Mesothelial cell of epicardium (in vitro differentiated cells): ENCODE data around the gene MAP4K5. TPM values are rescaled to one million over a fixed set of nuclear protein-coding genes. Genes with fewer than 3 reads are reported as not detected.

Experiments
- DNase-seq, 2 experiments: peaks; one replicate each; pipeline ENCODE4 v3.0.0; 2021; ENCODE audit warnings: low spot score in 2 of 2; ENCODE audit not compliant: unreplicated experiment in 2 of 2
- H3K27ac Mint-ChIP-seq: 2 replicates; pipeline ENCODE4 v1.8.0; 2021; ENCODE audit warnings: mixed read lengths
- H3K27me3 Mint-ChIP-seq: 2 replicates; pipeline ENCODE4 v1.8.0; 2021; ENCODE audit warnings: low read depth, mixed read lengths
- H3K36me3 Mint-ChIP-seq: 2 replicates; pipeline ENCODE4 v1.8.0; 2021; ENCODE audit warnings: mixed read lengths
- H3K4me1 Mint-ChIP-seq: 2 replicates; pipeline ENCODE4 v1.8.0; 2021; ENCODE audit warnings: mixed read lengths
- H3K4me3 Mint-ChIP-seq: 2 replicates; pipeline ENCODE4 v1.8.0; 2021; ENCODE audit warnings: mild to moderate bottlenecking, moderate library complexity, mixed read lengths
- H3K9me3 Mint-ChIP-seq: 2 replicates; pipeline ENCODE4 v1.8.0; 2021; ENCODE audit warnings: mixed read lengths
- CTCF ChIP-seq: fragments of 200-600 bp; sonication (generic); IDR thresholded peaks from one replicate; pipeline ENCODE4 v1.5.0; 2021; ENCODE audit warnings: antibody characterized with exemption; ENCODE audit not compliant: unreplicated experiment
- total RNA-seq: library from RNA; stranded (reverse); gene quantifications from 3 replicates; pipeline ENCODE4 v1.2.1, GENCODE V29; 2021

MAP4K5 gene
- total RNA-seq, 1 donor from 2014 or later, result 95.4 TPM

- peaks cover 42% of the 10 kb centered on the region for H3K4me1 Mint-ChIP-seq
- peak overlapping the region; percentile 35 for H3K27ac Mint-ChIP-seq
- no peak for DNase-seq
- no peaks in the 10 kb centered on the region for H3K9me3 Mint-ChIP-seq
- no peaks in the 10 kb centered on the region for H3K27me3 Mint-ChIP-seq
- H3K36me3 Mint-ChIP-seq, result no peaks in the 10 kb centered on the region
- H3K4me3 Mint-ChIP-seq, result no peak overlapping the region
- no peak for TF ChIP-seq CTCF
These were observed 8.3 kb downstream of the MAP4K5 start for GRCh38 chr14:50524060-50524459.

DNA sequence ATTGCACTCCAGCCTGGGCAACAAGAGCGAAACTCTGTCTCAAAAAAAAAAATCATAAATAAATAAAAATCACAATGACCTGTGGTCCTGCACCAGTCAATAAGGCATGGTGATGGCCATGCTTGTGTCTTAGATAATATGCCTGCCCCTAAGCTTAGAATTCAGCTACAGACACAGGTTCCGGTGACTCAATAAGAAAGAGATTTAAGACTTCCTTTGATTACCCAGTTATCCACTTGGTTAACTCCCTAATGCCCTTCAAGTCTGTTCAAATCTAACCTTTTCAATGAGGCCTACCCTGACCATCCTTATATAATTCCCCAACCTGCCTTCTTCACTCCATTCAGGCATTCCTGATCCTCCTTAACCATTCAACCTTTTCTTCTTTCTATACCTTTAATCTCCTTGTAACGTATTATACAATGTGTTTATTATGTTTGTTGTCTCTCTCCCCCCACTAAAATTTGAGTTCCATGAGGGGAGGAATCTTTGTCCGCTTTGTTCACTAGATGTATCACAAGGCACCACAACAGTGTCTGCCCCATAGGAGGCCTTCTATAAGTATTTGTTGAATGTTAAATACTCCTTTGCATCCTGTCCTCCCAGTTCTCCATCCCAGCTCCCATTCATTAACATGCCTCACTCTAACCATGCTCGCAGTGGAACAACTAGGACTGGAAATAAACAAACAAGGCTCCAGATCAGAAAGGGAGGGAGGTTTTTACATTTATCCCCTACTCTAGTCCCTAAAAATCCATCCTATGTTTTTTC, 8.9 kb downstream of the MAP4K5 start:
- Mint-ChIP-seq H3K4me3 (no peak overlapping the region), H3K9me3 (no peaks in the 10 kb centered on the region), H3K4me1 (peaks cover 42% of the 10 kb centered on the region), H3K27ac (peak overlapping the region; percentile 27), H3K27me3 (no peaks in the 10 kb centered on the region), H3K36me3 (no peaks in the 10 kb centered on the region)
- no peak for TF ChIP-seq CTCF
- DNase-seq, result no peak

DNA sequence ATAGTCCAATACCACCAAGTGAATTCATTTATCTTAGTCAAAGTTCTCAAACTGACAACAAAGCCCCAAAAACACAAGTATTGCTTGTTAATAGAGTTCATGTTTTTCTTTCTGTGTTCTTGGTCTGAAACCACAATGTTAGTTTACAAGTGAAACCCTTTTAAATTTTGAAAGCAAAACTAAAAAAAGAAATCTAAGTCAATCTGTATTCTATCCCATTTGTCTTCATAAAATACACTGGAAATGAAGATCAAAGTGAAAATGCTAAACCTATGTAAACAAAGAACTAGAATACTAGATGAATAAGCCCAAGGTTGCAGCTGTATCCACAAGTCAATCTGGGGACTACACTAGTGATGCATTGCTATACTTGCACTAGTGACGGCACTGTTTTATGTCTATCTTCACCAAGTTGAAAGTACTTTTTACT, 10.4 kb downstream of the MAP4K5 start:
- peaks cover 41% of the 10 kb centered on the region for H3K4me1 Mint-ChIP-seq
- H3K27me3 Mint-ChIP-seq, result no peaks in the 10 kb centered on the region
- H3K4me3 Mint-ChIP-seq, result no peak overlapping the region
- DNase-seq, result no peak
- peak overlapping the region; percentile 76 for H3K27ac Mint-ChIP-seq
- TF ChIP-seq CTCF, result no peak
- no peaks in the 10 kb centered on the region for H3K9me3 Mint-ChIP-seq
- H3K36me3 Mint-ChIP-seq, result no peaks in the 10 kb centered on the region

- peaks cover 38% of the 10 kb centered on the region for H3K4me1 Mint-ChIP-seq
- no peaks in the 10 kb centered on the region for H3K9me3 Mint-ChIP-seq
These were observed 11.2 kb downstream of the MAP4K5 start for GRCh38 chr14:50520947-50521815.

DNA sequence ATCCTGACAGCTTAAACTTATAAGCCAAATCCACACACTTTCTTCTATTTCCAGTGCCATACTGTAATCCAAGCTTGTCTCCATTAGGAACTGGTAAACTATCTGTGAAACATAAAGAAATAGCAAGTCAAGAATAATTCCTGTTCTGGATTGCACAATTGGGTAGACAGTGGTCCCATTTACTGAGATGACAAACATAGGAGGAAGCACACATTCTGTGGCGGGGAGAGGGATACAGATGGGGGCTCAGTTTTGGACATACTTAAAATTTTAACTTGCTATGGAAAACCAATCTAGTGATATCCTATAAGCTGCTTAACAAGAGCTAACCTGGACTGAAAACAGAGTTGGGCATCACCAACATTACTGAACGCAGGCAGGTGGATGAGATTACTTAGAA, 16.3 kb downstream of the MAP4K5 start:
- H3K4me1 Mint-ChIP-seq, result peaks cover 3% of the 10 kb centered on the region
- H3K27ac Mint-ChIP-seq, result no peak overlapping the region
- no peaks in the 10 kb centered on the region for H3K9me3 Mint-ChIP-seq
- H3K4me3 Mint-ChIP-seq, result no peak overlapping the region
- TF ChIP-seq CTCF, result no peak
- DNase-seq, result no peak
- H3K36me3 Mint-ChIP-seq, result no peaks in the 10 kb centered on the region
- no peaks in the 10 kb centered on the region for H3K27me3 Mint-ChIP-seq

More at GRCh38 chr14:50520947-50521815, 11.2 kb downstream of the MAP4K5 start:
- H3K36me3 Mint-ChIP-seq, result no peaks in the 10 kb centered on the region
- no peaks in the 10 kb centered on the region for H3K27me3 Mint-ChIP-seq
- no peak overlapping the region for H3K27ac Mint-ChIP-seq
- no peak for DNase-seq
- no peak for TF ChIP-seq CTCF
- H3K4me3 Mint-ChIP-seq, result no peak overlapping the region
